Loucy (cell line): ENCODE data around the gene PSPH.

Experiments
- EZH2phosphoT487 ChIP-seq: fragments of 200-600 bp; IDR thresholded peaks from 2 replicates; pipeline ENCODE4 v1.6.1; 2018; ENCODE audit warnings: antibody characterized with exemption, mild to moderate bottlenecking, moderate library complexity, borderline replicate concordance
- TF ChIP-seq, protein P1 (sequence below): fragments of 200-600 bp; sonication (generic); conservative IDR thresholded peaks from 2 replicates; pipeline ENCODE4 v1.5.1; 2014; ENCODE audit warnings: mild to moderate bottlenecking, antibody characterized with exemption, low read length

DNA sequence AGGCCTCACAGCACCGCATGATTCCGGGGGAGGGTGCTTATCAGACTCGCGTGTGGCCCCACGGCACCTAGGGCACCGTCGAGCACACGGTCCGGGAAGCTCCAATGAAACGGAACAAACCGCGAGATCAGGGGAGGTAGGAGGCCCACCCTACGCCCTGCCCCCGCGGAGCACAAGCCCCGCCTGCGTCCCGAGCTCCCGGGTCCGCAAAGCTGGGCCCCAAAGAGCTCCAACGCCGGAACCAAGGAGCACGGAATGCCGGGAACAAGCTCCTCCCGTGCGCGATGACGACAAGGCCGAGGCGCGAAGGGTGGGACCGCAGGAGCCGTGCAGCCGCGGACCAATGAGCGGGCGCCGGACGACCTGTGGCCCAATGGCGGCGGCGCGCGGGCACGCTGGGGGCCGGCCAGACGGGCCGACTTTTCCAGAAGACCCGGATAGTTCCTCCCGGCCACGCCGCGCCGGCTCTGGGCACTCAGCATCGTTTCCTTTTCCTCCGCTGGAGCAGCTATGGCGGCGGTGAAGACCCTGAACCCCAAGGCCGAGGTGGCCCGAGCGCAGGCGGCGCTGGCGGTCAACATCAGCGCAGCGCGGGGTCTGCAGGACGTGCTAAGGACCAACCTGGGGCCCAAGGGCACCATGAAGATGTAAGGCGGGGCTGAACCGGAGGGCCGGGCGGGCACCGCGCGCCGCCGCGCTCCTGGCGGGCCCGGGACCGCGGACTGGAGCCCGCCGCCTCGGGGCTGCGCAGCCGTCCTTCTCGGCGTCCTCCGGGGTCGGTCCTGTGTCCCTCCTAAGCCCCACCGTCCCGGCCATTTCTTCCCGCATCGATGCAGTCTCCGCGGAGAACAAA is at the start of gene PSPH, which contains the start of gene CCT6A:
- TF ChIP-seq, protein P1, sequence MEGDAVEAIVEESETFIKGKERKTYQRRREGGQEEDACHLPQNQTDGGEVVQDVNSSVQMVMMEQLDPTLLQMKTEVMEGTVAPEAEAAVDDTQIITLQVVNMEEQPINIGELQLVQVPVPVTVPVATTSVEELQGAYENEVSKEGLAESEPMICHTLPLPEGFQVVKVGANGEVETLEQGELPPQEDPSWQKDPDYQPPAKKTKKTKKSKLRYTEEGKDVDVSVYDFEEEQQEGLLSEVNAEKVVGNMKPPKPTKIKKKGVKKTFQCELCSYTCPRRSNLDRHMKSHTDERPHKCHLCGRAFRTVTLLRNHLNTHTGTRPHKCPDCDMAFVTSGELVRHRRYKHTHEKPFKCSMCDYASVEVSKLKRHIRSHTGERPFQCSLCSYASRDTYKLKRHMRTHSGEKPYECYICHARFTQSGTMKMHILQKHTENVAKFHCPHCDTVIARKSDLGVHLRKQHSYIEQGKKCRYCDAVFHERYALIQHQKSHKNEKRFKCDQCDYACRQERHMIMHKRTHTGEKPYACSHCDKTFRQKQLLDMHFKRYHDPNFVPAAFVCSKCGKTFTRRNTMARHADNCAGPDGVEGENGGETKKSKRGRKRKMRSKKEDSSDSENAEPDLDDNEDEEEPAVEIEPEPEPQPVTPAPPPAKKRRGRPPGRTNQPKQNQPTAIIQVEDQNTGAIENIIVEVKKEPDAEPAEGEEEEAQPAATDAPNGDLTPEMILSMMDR, result no peak
- TF ChIP-seq EZH2phosphoT487, result no peak
